NCI-H82 treated with DMSO at 0.1 percent for 48 hours (cell line): ENCODE measurements around the gene SCFD2.

Source experiments
- DNase-seq: peaks from one replicate; lab custom pipeline; 2025; ENCODE audit not compliant: unreplicated experiment; lab: John Stamatoyannopoulos, UW

The SCFD2 gene

DNA sequence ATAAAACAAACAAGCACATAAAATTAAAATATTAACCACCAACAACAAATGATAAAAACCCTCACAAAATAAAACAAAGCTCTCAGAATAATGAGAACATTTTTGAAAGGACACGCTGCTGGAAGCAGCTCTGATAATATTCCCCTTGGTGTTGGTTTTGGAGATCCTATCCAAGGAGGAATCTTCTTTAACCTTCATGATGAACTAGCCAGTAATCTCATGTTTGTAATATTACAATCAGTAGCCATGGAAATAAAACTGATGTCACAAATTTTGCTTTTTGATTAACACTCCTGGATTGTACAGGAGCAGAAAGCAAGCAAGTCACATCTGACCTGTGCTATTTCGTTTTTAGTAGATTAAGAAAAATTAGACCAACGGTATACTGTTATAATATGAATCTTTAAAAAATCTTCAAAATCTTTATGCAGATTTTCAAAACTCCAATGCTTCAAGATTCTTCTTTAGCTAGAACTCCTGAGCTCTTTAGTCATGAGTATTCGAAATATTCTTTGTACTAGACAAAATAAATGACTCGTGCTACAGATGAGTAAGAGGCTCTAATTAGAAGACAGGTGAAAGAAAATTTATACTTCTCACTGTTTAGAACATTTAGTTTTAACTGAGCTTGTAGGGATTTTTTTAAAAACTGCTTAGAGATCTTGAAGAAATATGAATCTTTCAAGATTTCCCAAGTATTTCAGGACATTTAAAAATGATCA lies 349.6 kb downstream of the SCFD2 start:
- no peak for DNase-seq

DNA sequence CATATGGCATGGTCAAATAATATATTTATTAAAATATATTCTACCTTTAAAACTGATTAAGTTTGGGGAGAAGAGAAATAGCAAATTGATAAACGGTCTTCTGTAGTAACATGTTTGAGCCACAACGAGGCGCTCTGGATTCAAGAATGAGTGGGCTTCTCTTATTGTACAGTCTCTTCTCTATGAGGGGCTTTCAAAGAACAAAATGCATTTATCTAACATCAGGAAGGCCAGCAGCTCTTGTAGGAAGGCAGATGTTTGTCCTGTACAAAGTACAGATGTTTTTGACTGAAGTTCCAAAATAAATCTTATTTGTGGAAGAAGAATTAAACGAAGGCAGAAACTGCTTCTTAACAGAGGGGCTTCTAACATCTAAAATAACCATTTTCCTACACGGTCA lies 350.2 kb downstream of the SCFD2 start:
- peak; percentile 9 for DNase-seq

DNA sequence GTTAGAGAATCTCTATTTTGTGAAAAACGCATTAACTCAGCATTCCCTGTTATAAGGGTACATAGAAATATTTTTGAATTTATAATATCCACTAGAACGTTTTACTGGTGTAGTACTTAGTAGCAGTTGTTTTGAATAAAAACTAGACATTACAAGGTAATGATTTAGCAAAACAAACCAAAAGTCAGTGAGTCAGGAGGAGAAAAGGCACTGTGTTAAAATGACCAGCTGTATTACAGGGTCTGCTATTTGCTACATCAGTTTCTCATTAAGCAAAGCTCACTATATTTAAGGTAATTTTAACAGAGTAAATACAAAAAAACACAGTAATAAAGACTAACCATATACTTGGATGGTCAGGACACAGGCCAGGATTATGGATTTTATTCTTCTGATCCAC lies 351.0 kb downstream of the SCFD2 start:
- no peak for DNase-seq

GRCh38 chr4:53013873-53014775 lies 351.7 kb downstream of the SCFD2 start:
- no peak for DNase-seq

DNA sequence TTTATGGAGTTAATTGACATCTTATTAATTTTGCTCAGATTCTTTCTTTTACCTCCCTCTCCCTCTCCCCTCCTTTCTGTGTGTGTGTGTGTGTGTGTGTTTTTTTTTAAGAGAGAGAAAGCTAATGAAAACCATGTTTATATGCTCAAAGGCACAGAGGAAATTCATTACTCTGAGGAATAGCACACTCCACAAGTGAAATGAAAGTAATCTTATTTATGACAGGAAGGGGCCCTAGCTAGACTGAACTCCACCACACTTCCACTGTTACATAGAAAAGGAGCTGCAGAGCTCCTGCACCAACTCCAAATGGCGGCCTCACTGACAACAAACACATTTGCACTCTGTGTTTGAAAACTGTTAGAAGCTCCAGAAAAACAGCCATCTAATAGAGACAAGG lies 353.1 kb downstream of the SCFD2 start:
- no peak for DNase-seq

GRCh38 chr4:53011259-53011905 lies 354.5 kb downstream of the SCFD2 start:
- DNase-seq = no peak

GRCh38 chr4:53010318-53010717 lies 355.5 kb downstream of the SCFD2 start:
- no peak for DNase-seq

- no peak for DNase-seq
These were observed 356.0 kb downstream of the SCFD2 start for GRCh38 chr4:53009824-53010223.

- no peak for DNase-seq
These were observed 358.8 kb downstream of the SCFD2 start for GRCh38 chr4:53007024-53007423.

GRCh38 chr4:53005808-53006207 lies 360.1 kb downstream of the SCFD2 start:
- no peak for DNase-seq

- no peak for DNase-seq
These were observed 360.7 kb downstream of the SCFD2 start for GRCh38 chr4:53005149-53005546.

DNA sequence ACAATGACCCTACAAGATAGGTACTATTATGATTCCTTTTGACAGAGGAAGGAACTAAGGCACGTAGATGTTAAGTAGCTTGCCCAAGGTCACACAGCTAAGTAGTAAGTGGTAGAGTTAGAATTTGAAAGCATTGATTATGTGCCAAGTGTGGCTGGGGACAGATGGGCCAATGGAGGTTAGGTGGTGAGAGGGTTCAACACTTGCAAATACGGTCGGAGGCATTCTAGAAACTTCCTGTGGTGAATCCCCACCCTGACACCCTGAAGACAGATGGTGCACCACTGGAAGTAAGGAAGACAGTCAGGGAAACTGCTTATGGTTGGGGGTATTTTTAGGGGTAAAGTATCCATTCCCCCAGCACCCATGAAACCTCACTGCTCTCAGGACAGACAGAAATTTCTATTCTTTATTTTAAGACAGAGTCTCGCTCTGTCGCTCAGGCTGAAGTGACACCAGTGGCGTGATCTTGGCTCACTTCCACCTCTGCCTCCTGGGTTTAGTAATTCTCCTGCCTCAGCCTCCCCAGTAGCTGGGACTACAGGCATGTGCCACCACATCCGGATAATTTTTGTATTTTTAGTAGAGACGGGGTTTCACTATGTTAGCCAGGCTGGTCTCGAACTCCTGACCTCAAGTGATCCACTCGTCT lies 361.2 kb downstream of the SCFD2 start:
- DNase-seq = no peak

GRCh38 chr4:53003959-53004358 lies 361.9 kb downstream of the SCFD2 start:
- no peak for DNase-seq

GRCh38 chr4:53000560-53000959 lies 365.3 kb downstream of the SCFD2 start:
- DNase-seq = no peak

DNA sequence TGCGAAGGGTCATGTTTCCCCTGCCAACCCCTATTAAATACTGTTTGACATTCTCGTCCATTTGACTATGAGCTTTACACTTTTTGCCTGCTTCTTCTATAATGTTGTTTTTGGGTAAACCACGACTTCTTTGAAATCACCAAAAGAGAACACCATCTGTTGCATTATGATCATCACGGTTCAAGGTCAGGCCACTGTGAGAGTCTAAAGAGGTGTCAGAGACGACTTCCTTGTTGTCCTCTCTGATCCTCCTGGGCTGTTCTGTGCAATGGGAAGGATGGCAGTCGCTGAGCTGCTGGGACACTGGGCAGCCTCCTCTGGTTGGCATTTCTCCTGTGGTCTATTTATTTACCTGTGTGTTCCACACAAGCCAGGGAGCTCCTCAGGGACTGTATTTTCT lies 366.2 kb downstream of the SCFD2 start:
- no peak for DNase-seq

GRCh38 chr4:52998413-52998812 lies 367.4 kb downstream of the SCFD2 start:
- no peak for DNase-seq

DNA sequence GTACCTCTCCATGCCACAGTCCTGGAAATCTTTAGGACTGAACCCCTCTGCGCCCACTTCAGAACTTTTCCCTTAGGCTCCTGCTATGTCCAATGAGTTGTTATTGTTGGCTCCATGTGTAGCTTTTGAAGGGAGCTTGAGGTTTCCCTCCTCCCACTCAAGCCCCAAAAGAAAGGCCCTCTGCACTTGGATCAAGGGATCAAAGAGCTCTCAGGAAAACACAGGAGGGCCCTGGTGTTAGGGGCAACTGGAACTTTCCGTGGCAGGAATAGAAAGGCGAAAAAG lies 368.8 kb downstream of the SCFD2 start:
- no peak for DNase-seq

- no peak for DNase-seq
These were observed 369.4 kb downstream of the SCFD2 start for GRCh38 chr4:52996261-52997131.

GRCh38 chr4:52995360-52996030 lies 370.4 kb downstream of the SCFD2 start:
- DNase-seq = no peak

DNA sequence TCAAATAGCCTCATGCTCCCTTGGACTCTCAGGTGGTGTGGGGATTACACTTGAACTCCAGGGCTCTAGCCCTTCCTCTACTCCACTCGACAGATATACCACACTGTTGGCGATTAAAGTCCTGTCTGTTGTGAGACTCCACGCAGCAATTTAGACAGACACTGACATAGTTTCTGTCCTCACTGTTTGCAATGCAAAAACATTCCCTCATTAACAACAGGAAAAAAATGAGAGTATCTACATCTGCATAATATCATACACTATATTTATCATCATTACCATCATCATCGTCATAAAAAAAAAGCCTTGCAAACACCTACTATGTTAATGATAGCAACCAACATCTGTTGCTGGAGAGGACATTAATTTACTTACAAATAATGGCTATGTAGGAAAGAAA lies 371.3 kb downstream of the SCFD2 start:
- DNase-seq = no peak
